Uterus (tissue), 4 donors: ENCODE results near the gene CNTN6. TPM values are rescaled to one million over a fixed set of nuclear protein-coding genes. Genes with fewer than 3 reads are reported as not detected.

Source experiments
- DNase-seq, 2 donors: peaks; one replicate each; pipeline ENCODE4 v3.0.0-alpha.2; 2019 to 2020
- H3K27ac ChIP-seq, 2 donors: fragments of 200-600 bp; sonication (generic); 1 replicate in 1 of 2; 2 replicates in 1 of 2; pipeline ENCODE4 v1.5.1; 2016 to 2018
- H3K27me3 ChIP-seq, 2 donors: fragments of 200-600 bp; sonication (generic); one replicate each; pipeline ENCODE4 v1.5.1; 2018 to 2019; ENCODE audit warnings: control low read depth in 1 of 2
- H3K36me3 ChIP-seq, 2 donors: fragments of 200-600 bp; sonication (generic); one replicate each; pipeline ENCODE4 v1.5.1; 2019; ENCODE audit warnings: control low read depth in 1 of 2
- H3K4me1 ChIP-seq, 2 donors: fragments of 200-600 bp; sonication (generic); one replicate each; pipeline ENCODE4 v1.5.1; 2018 to 2019; ENCODE audit warnings: control low read depth in 1 of 2
- H3K4me3 ChIP-seq, 2 donors: fragments of 200-600 bp; sonication (generic); 1 replicate in 1 of 2; 2 replicates in 1 of 2; pipeline ENCODE4 v1.5.1; 2018 to 2019; ENCODE audit warnings: mild to moderate bottlenecking in 1 of 2
- H3K9me3 ChIP-seq, 2 donors: fragments of 200-600 bp; sonication (generic); one replicate each; pipeline ENCODE4 v1.5.1; 2019; ENCODE audit warnings: control low read depth in 1 of 2
- CTCF ChIP-seq, 4 experiments: fragments of 200-600 bp in 2 of 4; fragments of 450-650 bp in 2 of 4; sonication (generic) in 2 of 4; IDR thresholded peaks; one replicate each; pipeline ENCODE4 v1.5.1; 2016 to 2019; ENCODE audit warnings: antibody characterized with exemption in 4 of 4, mild to moderate bottlenecking in 2 of 4, moderate library complexity in 1 of 4
- POLR2A ChIP-seq, 2 donors: fragments of 450-650 bp; IDR thresholded peaks; one replicate each; pipeline ENCODE4 v1.6.1; 2016; ENCODE audit warnings: antibody characterized with exemption in 2 of 2, mild to moderate bottlenecking in 1 of 2, moderate library complexity in 1 of 2
- intact Hi-C: fragments of 100-400 bp; cut with DNase I; formaldehyde crosslinking; loops from one replicate; pipeline ENCODE4 v1.15.1; 2023; ENCODE audit warnings: low total_unique reads
- total RNA-seq, 4 donors: library from RNA; depleted of rRNA in 3 of 4; stranded (reverse); fragments of >200 nt in 3 of 4; gene quantifications; one replicate each; pipeline versions ENCODE4 v1.1.0 to v1.2.4, GENCODE V29; 2014 to 2023
- donor health status: DM: yes; HTN: yes; CAD: no.

CNTN6 gene
- total RNA-seq, 4 donors from 2014 or later: 0.21 to 2.7 TPM; not detected in 2

GRCh38 chr3:1183320-1184048, 90.7 kb downstream of the CNTN6 start:
- H3K27me3 ChIP-seq: no peaks in the 10 kb centered on the region
- intact Hi-C loops: no loop called here
- TF ChIP-seq CTCF (IDR thresholded peaks at IDR 0.05): no peak
- no peak for TF ChIP-seq POLR2A (IDR thresholded peaks at IDR 0.05)
- no peak overlapping the region for H3K27ac ChIP-seq
- H3K4me1 ChIP-seq: no peaks in the 10 kb centered on the region
- no peaks in the 10 kb centered on the region for H3K36me3 ChIP-seq
- H3K9me3 ChIP-seq: no peaks in the 10 kb centered on the region
- DNase-seq: no peak
- H3K4me3 ChIP-seq: no peak overlapping the region

GRCh38 chr3:1190569-1190968, 97.7 kb downstream of the CNTN6 start:
- no peak overlapping the region for H3K27ac ChIP-seq
- no peak for TF ChIP-seq POLR2A (IDR thresholded peaks at IDR 0.05)
- TF ChIP-seq CTCF (IDR thresholded peaks at IDR 0.05): no peak
- no peaks in the 10 kb centered on the region for H3K27me3 ChIP-seq
- no peaks in the 10 kb centered on the region for H3K4me1 ChIP-seq
- DNase-seq: no peak
- no peaks in the 10 kb centered on the region for H3K9me3 ChIP-seq
- H3K4me3 ChIP-seq: no peak overlapping the region
- intact Hi-C loops: no loop called here
- H3K36me3 ChIP-seq: no peaks in the 10 kb centered on the region

- no peak for DNase-seq
- Histone ChIP-seq H3K4me3 (no peak overlapping the region), H3K27ac (no peak overlapping the region), H3K4me1 (no peaks in the 10 kb centered on the region), H3K36me3 (no peaks in the 10 kb centered on the region), H3K9me3 (no peaks in the 10 kb centered on the region), H3K27me3 (no peaks in the 10 kb centered on the region)
- intact Hi-C loops: no loop called here
- no peak for TF ChIP-seq POLR2A (IDR thresholded peaks at IDR 0.05)
- no peak for TF ChIP-seq CTCF (IDR thresholded peaks at IDR 0.05)
Measured at GRCh38 chr3:1191026-1191425, 98.2 kb downstream of the CNTN6 start.

GRCh38 chr3:1195947-1196346, 103.1 kb downstream of the CNTN6 start:
- H3K4me3 ChIP-seq: no peak overlapping the region
- no peak overlapping the region for H3K27ac ChIP-seq
- intact Hi-C loops: no loop called here
- DNase-seq: no peak
- H3K27me3 ChIP-seq: no peaks in the 10 kb centered on the region
- H3K9me3 ChIP-seq: no peaks in the 10 kb centered on the region
- TF ChIP-seq CTCF (IDR thresholded peaks at IDR 0.05): no peak
- no peak for TF ChIP-seq POLR2A (IDR thresholded peaks at IDR 0.05)
- no peaks in the 10 kb centered on the region for H3K4me1 ChIP-seq
- H3K36me3 ChIP-seq: no peaks in the 10 kb centered on the region

GRCh38 chr3:1197051-1197450, 104.2 kb downstream of the CNTN6 start:
- no peak for DNase-seq
- no peak overlapping the region for H3K4me3 ChIP-seq
- H3K27me3 ChIP-seq: no peaks in the 10 kb centered on the region
- no peak overlapping the region for H3K27ac ChIP-seq
- H3K9me3 ChIP-seq: no peaks in the 10 kb centered on the region
- no peak for TF ChIP-seq POLR2A (IDR thresholded peaks at IDR 0.05)
- TF ChIP-seq CTCF (IDR thresholded peaks at IDR 0.05): no peak
- no peaks in the 10 kb centered on the region for H3K4me1 ChIP-seq
- H3K36me3 ChIP-seq: no peaks in the 10 kb centered on the region
- intact Hi-C loops: no loop called here
